HG02943 (cell line): ENCODE results near the gene CENPN.

Experiments
- ATAC-seq: cut with Tn5 transposase; IDR thresholded peaks from one replicate; pipeline ENCODE4 v1.9.1; 2021; ENCODE audit warnings: mild to moderate bottlenecking, low read depth, moderate library complexity; ENCODE audit not compliant: unreplicated experiment

Gene CENPN

DNA sequence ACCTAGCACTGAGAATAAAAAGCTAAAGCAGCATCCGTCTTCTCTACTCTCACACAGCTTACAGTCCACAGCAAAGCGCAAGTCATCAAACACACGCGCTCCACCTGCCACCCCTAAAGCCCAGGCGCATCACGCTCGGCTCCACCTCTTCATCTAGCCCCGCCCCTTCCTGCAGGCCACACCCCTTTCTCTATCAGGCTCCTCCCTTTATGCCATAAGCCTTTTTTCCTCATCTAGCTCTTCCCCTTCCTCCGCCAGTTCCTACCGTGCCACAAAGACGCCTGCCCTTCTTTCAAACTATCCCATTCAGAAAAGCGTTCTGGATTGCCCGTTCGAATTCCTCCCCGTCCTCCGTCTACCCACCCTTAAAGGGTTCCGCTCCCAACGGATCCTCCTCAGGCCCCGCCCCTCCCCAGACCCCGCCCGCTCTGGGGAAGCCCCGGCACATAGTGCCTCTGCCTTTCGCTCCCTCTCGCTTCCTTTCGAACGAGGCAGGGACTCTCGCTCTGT lies 69.6 kb downstream of the CENPN start:
- peak; percentile 82 for ATAC-seq

DNA sequence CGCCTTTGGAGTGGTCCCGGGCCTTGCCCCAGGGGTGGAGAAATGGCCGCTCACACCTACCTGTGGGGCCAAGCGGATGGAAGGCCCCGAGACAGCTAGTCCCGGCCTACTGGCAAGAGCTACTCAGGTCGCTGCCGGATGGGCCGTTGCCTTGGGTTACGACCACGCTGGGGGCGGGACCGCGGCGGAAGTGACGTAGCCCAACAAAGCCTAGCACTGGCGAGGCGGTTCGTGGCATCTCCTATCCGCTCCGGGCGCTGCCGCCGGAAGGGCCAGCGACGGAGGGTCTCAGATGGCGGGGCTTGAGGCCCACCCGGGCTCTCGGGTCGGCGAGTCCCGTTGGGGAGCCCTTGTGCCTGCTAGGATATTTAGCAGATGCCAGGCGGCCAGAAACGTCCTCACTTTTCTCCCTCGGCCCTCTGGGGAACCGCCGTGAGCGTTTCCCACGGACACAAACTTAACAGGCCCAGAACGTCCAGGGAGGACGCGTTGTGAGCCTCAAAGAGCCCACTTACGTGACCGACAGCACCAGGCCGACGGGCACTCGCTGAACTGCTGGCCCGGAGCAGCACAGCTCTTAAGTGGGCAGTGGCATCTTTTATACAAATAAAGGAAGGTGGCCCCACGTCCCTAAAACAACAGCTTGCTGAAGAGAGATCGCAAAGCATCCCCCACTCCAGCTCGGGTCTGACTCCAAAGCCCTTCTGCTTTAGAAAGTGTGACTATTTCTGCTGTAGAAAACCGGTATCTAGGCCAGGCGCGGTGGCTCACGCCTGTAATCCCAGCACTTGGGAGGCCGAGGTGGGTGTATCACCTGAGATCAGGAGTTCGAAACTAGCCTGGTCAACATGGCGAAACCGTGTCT lies 70.3 kb downstream of the CENPN start, which contains the start of gene C16orf46:
TSS of gene C16orf46 (minus strand) at position 163 of the 865 bp plus-strand sequence. CDS start 13,283 bp downstream, outside the sequence.
- peak; percentile 97 for ATAC-seq

DNA sequence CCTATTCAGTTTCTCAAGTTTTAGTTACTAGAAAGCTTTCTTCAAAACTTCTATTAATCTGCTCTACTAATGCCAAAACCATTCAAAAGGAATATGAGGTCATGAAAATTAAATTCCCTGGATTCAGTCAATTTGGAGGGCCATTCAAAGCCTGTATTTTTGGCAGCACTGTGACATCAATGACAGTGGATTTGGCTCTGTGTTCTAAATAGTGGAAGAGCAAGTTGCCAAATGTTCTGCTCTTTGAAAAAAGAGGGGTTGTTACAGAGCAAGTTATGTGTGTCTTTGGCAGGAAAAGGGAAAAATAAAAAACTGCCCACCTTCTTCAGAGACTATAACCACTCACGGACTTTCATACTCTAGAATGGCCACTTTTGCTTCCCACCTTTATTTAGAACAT lies 73.2 kb downstream of the CENPN start:
- no peak for ATAC-seq

- no peak for ATAC-seq
Observed at GRCh38 chr16:81081014-81081413, 74.0 kb downstream of the CENPN start.
